C4-2B (cell line): ENCODE data around the gene ZFC3H1.
"Not testable (repeated sequence)": the region's sequence is repeated elsewhere in the genome, so short reads cannot be mapped to it uniquely, and the experiment has no call there.

ENCODE experiments used
- H3K27ac ChIP-seq: fragments of 450-650 bp; 2 replicates; pipeline ENCODE4 v1.5.1; 2017
- CTCF ChIP-seq: fragments of 450-650 bp; conservative IDR thresholded peaks from 2 replicates; pipeline ENCODE4 v1.5.1; 2017; ENCODE audit warnings: mild to moderate bottlenecking
- ZFX ChIP-seq: fragments of 450-650 bp; IDR thresholded peaks from 2 replicates; pipeline ENCODE4 v1.6.1; 2017

ZFC3H1 gene

GRCh38 chr12:71576496-71576895 lies 87.2 kb downstream of the ZFC3H1 start:
- H3K27ac ChIP-seq = peak overlapping the region; percentile 35
- TF ChIP-seq CTCF = no peak
- no peak for TF ChIP-seq ZFX

- H3K27ac ChIP-seq = not testable (repeated sequence)
Measured at GRCh38 chr12:71569885-71570284, 93.8 kb downstream of the ZFC3H1 start.

GRCh38 chr12:71567537-71567936 lies 96.1 kb downstream of the ZFC3H1 start:
- TF ChIP-seq CTCF = no peak
- no peak for TF ChIP-seq ZFX
- no peak overlapping the region for H3K27ac ChIP-seq

DNA sequence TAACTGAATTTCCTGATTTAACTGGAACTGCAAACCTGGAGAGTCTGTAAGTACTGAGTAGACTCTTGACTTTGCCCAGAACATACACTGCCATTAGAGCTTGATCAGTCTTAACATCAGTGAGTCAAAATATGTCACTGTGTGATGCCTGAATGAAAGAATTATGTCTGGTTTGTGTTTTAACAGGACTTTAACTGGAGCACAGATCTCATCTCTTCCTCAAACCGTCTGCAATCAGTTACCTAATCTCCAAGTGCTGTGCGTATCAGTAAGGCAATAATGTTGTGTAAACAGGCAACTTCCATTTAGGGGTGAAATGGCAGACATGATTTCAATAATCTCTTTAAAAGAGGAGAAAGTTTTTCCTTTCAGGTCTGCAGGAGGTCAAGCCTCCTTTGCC lies 97.0 kb downstream of the ZFC3H1 start:
- no peak overlapping the region for H3K27ac ChIP-seq
- TF ChIP-seq CTCF (no peak), ZFX (no peak)

DNA sequence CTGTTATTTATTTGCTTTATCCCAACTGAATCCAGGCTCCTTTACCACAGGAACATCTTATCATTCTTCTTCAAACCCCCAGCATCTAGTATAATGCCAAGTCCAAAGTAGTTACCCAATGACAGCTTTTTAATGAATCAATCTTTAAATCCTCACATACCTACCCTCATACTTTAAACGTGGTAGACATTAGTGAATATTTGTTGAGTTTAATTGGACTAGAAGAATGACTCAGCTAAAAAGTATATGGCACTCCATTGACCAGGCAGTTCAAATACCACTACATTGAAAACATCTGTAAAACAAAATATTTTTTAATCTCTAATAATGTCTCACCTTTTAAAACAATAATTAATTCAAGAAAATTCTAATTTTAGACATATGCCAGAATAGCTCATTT lies 98.1 kb downstream of the ZFC3H1 start:
- no peak overlapping the region for H3K27ac ChIP-seq

GRCh38 chr12:71562676-71563595 lies 100.7 kb downstream of the ZFC3H1 start:
- TF ChIP-seq CTCF (no peak), ZFX (no peak)
- H3K27ac ChIP-seq = no peak overlapping the region

More for the DNA sequence above, 98.1 kb downstream of the ZFC3H1 start:
- TF ChIP-seq ZFX (no peak), CTCF (no peak)
